Mesothelial cell of epicardium (in vitro differentiated cells): ENCODE measurements around the gene TBX21. TPM values are rescaled to one million over a fixed set of nuclear protein-coding genes. Genes with fewer than 3 reads are reported as not detected.
"Not testable (repeated sequence)": the region's sequence is repeated elsewhere in the genome, so short reads cannot be mapped to it uniquely, and the experiment has no call there.

Source experiments
- DNase-seq, 2 experiments: peaks; one replicate each; pipeline ENCODE4 v3.0.0; 2021; ENCODE audit warnings: low spot score in 2 of 2; ENCODE audit not compliant: unreplicated experiment in 2 of 2
- H3K27ac Mint-ChIP-seq: 2 replicates; pipeline ENCODE4 v1.8.0; 2021; ENCODE audit warnings: mixed read lengths
- H3K27me3 Mint-ChIP-seq: 2 replicates; pipeline ENCODE4 v1.8.0; 2021; ENCODE audit warnings: low read depth, mixed read lengths
- H3K36me3 Mint-ChIP-seq: 2 replicates; pipeline ENCODE4 v1.8.0; 2021; ENCODE audit warnings: mixed read lengths
- H3K4me1 Mint-ChIP-seq: 2 replicates; pipeline ENCODE4 v1.8.0; 2021; ENCODE audit warnings: mixed read lengths
- H3K4me3 Mint-ChIP-seq: 2 replicates; pipeline ENCODE4 v1.8.0; 2021; ENCODE audit warnings: mild to moderate bottlenecking, moderate library complexity, mixed read lengths
- H3K9me3 Mint-ChIP-seq: 2 replicates; pipeline ENCODE4 v1.8.0; 2021; ENCODE audit warnings: mixed read lengths
- CTCF ChIP-seq: fragments of 200-600 bp; sonication (generic); IDR thresholded peaks from one replicate; pipeline ENCODE4 v1.5.0; 2021; ENCODE audit warnings: antibody characterized with exemption; ENCODE audit not compliant: unreplicated experiment
- total RNA-seq: library from RNA; stranded (reverse); gene quantifications from 3 replicates; pipeline ENCODE4 v1.2.1, GENCODE V29; 2021

Gene TBX21
- total RNA-seq, 1 donor from 2014 or later, result not detected

GRCh38 chr17:47762728-47763127 lies 29.7 kb downstream of the TBX21 start:
- no peak for TF ChIP-seq CTCF
- DNase-seq, result no peak
- peaks cover 36% of the 10 kb centered on the region for H3K9me3 Mint-ChIP-seq

GRCh38 chr17:47763913-47764582 lies 31.0 kb downstream of the TBX21 start:
- TF ChIP-seq CTCF, result no peak
- DNase-seq, result no peak
- Mint-ChIP-seq H3K27me3 (peaks cover 39% of the 10 kb centered on the region), H3K27ac (no peak overlapping the region), H3K4me1 (no peaks in the 10 kb centered on the region), H3K4me3 (no peak overlapping the region), H3K9me3 (peaks cover 38% of the 10 kb centered on the region), H3K36me3 (no peaks in the 10 kb centered on the region)

More at GRCh38 chr17:47762728-47763127, 29.7 kb downstream of the TBX21 start:
- no peaks in the 10 kb centered on the region for H3K36me3 Mint-ChIP-seq
- H3K4me3 Mint-ChIP-seq, result no peak overlapping the region
- H3K4me1 Mint-ChIP-seq, result no peaks in the 10 kb centered on the region
- H3K27me3 Mint-ChIP-seq, result peaks cover 46% of the 10 kb centered on the region
- H3K27ac Mint-ChIP-seq, result no peak overlapping the region

- not testable (repeated sequence) for H3K36me3 Mint-ChIP-seq, H3K27ac Mint-ChIP-seq, DNase-seq, H3K4me3 Mint-ChIP-seq, H3K4me1 Mint-ChIP-seq
- peaks cover 12% of the 10 kb centered on the region for H3K9me3 Mint-ChIP-seq
- peaks cover 55% of the 10 kb centered on the region for H3K27me3 Mint-ChIP-seq
These were observed 40.6 kb downstream of the TBX21 start for GRCh38 chr17:47773649-47774048.

GRCh38 chr17:47774331-47774730 lies 41.3 kb downstream of the TBX21 start:
- Mint-ChIP-seq H3K27ac (no peak overlapping the region), H3K9me3 (peaks cover 6% of the 10 kb centered on the region), H3K4me3 (no peak overlapping the region), H3K36me3 (no peaks in the 10 kb centered on the region), H3K4me1 (no peaks in the 10 kb centered on the region), H3K27me3 (peaks cover 52% of the 10 kb centered on the region)
- no peak for DNase-seq
- TF ChIP-seq CTCF, result no peak

- Mint-ChIP-seq H3K27me3 (peaks cover 54% of the 10 kb centered on the region), H3K4me1 (no peaks in the 10 kb centered on the region), H3K9me3 (peaks cover 6% of the 10 kb centered on the region), H3K27ac (no peak overlapping the region), H3K4me3 (no peak overlapping the region), H3K36me3 (no peaks in the 10 kb centered on the region)
- no peak for TF ChIP-seq CTCF
- DNase-seq, result no peak
These were observed 42.0 kb downstream of the TBX21 start for GRCh38 chr17:47774987-47775580.

GRCh38 chr17:47776330-47777197 lies 43.5 kb downstream of the TBX21 start:
- no peak overlapping the region for H3K4me3 Mint-ChIP-seq
- DNase-seq, result no peak
- H3K27ac Mint-ChIP-seq, result no peak overlapping the region
- H3K9me3 Mint-ChIP-seq, result no peaks in the 10 kb centered on the region
- TF ChIP-seq CTCF, result peak; percentile 56
- peaks cover 68% of the 10 kb centered on the region for H3K27me3 Mint-ChIP-seq
- no peaks in the 10 kb centered on the region for H3K4me1 Mint-ChIP-seq
- H3K36me3 Mint-ChIP-seq, result no peaks in the 10 kb centered on the region
